ENCODE data around the gene IDNK.

GRCh38 chr9:83633255-83633654 lies 10.3 kb downstream of the IDNK start:
- no peak for TF ChIP-seq POLR2AphosphoS5 (IDR thresholded peaks at IDR 0.05; ENCODE audit: borderline replicate concordance, low read depth, low read length)
- no peak for TF ChIP-seq EZH2 (IDR thresholded peaks at IDR 0.05)

Data from SK-N-MC (cell line).